H7 (cell line): Measurements from ENCODE around the gene SRPX. TPM values are rescaled to one million over a fixed set of nuclear protein-coding genes. Genes with fewer than 3 reads are reported as not detected.

ENCODE experiments used
- DNase-seq: peaks from one replicate; pipeline ENCODE4 v3.0.0; 2012
- H3K27me3 ChIP-seq: 2 replicates; pipeline ENCODE4 v1.6.0; 2011; ENCODE audit warnings: mild to moderate bottlenecking, low read length; ENCODE audit not compliant: control insufficient read depth, insufficient read depth
- H3K36me3 ChIP-seq: replicated peaks from 2 replicates; pipeline ENCODE4 v1.5.1; 2011; ENCODE audit warnings: low read length; ENCODE audit not compliant: control insufficient read depth, insufficient read depth
- H3K4me3 ChIP-seq: 2 replicates; pipeline ENCODE4 v1.5.1; 2011; ENCODE audit warnings: low read depth, mild to moderate bottlenecking, control low read depth, low read length, moderate library complexity; ENCODE audit not compliant: insufficient read depth
- total RNA-seq: library from RNA; depleted of rRNA; stranded (reverse); fragments of >200 nt; shearing (Covaris generic); gene quantifications from 2 replicates; pipeline ENCODE4 v1.2.3, GENCODE V29; 2014

Gene SRPX
- total RNA-seq, 1 experiment from 2014 or later = 9.9 TPM

DNA sequence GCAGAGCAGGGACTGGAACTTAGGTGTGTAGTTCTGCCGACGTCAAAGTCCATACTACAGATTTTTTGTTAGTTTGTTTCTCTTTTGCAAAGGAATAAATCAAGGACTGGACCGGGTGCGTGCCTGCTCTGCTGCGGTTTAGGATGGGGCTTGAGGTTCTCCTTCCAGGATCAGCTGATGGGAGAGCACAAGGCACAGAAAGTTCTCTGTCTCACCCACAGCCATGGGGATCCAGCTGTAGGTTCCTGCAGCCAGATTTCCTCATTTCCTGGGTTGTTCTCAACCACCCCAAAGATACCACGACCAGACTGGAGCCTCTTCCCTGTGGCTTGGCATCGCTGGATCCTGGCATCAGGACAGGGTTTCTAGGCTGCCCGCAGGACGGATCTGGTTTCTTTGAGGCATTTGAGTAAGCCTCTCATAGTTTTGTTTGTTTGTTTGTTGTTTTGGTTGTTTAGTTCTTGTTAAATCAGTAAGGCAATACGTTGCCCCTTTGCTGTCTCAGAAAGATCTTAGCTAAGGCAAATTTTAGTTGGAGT, 789 bp upstream of the SRPX start:
- H3K27me3 ChIP-seq = peaks cover 32% of the 10 kb centered on the region
- no peak for DNase-seq
- H3K36me3 ChIP-seq = no peaks in the 10 kb centered on the region
- peak overlapping the region; percentile 57 for H3K4me3 ChIP-seq

DNA sequence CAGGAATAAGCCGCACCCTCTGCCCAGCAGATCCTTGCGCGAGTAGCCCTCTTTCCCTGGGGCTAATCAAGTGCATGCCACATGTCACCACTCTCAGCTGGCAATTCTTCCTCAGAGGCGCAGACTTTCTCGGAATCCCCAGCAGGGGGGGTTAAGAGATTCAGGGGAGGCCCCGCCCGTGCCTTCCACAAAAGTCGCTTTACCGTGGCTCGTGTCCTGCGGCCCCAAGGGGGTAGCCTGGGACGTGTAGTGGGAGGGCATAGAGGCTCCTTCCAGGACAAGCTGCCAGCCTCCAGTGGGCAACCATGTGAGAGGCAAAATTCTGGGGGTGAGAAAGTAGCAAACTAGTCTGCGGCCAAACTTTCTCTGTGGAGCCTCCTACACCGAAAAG, 652 bp downstream of the SRPX start:
- Histone ChIP-seq H3K4me3 (peak overlapping the region; percentile 57), H3K27me3 (peaks cover 32% of the 10 kb centered on the region), H3K36me3 (no peaks in the 10 kb centered on the region)
- peak; percentile 38 for DNase-seq

DNA sequence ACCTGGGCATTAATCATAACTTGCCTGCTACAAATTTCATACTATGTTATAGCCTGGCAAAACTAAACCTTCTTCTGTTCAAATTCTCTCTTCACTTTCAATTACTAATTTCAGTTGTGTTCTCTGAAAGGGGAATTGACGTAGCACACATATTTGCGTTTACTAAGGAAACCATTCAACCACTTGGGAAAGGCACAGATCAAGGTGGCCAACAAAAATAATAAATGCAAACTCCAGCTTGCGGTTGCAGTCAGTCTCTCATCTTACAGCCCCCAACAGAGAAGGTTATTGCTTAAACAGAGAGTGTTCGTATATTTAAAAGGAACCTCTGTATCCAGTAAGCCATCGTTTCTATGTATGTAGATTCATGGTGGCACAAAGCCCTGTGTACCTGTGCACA, 4.0 kb downstream of the SRPX start:
- no peaks in the 10 kb centered on the region for H3K36me3 ChIP-seq
- no peak overlapping the region for H3K4me3 ChIP-seq
- H3K27me3 ChIP-seq = peaks cover 24% of the 10 kb centered on the region
- no peak for DNase-seq

DNA sequence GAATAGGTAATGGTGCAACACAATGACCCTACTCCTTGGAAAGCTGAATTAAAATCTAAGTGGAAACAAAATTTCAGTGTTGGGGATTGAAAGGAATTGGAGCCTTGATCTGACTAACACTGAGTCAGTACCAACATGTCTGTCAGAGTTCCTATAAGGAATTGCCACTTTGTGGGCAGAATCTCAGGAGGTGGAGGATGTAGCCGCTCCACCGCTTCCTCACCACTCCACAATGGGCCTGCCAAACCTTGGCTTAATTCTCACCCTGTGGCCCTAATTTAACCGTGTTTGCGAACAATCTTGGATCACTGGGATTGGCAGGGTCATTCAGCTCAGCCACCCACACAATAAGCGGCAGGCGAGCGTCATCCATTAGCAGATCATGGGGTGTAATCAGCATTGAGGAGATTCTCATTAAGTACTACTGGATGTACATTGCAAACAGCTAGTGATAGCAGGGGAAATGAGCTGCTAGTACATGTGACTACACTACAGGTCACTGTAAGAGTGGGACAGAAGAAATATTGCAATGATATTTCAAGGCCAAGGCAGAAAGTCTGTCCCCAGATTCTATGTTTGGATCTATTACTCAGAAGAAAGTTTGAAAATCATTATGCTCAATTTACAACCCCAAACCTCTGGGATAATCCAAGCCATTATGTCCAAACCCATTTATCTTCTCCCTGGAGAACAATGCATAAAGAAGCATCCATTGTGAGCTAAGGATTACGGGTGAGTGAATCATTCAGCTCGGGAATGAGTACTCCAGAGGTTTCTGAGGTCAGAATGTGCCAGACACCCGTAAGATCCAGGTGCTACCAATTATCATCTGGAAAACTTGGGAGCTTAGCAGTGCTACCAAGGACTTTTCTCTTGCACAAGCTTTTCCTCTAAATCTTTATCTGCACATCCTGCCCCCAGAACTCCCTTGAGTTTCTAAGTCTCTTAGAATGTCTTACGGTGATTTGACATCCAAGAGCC, 5.8 kb downstream of the SRPX start:
- Histone ChIP-seq H3K27me3 (peaks cover 6% of the 10 kb centered on the region; the same call in 1 of the 2 replicates), H3K4me3 (no peak overlapping the region), H3K36me3 (no peaks in the 10 kb centered on the region)
- no peak for DNase-seq

DNA sequence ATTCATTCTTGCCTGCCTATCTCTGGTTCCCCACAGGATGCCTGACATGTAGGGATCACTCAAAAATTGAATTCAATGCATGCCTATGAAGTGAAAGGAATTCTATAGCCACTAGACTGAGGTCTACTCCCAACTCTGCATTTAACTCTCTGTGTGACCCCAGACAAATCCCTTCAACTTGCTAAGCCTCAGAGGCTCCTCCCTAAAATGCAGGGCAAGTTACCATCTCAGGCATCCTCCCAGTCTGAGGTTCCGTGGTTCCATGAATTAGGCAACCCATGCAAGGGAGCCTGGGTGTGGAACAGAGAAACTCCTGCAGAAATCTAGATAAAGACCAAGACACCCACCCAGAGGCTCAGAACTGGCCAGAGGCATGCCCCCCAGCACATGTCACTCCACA, 6.6 kb downstream of the SRPX start:
- no peak for DNase-seq
- H3K4me3 ChIP-seq = no peak overlapping the region

DNA sequence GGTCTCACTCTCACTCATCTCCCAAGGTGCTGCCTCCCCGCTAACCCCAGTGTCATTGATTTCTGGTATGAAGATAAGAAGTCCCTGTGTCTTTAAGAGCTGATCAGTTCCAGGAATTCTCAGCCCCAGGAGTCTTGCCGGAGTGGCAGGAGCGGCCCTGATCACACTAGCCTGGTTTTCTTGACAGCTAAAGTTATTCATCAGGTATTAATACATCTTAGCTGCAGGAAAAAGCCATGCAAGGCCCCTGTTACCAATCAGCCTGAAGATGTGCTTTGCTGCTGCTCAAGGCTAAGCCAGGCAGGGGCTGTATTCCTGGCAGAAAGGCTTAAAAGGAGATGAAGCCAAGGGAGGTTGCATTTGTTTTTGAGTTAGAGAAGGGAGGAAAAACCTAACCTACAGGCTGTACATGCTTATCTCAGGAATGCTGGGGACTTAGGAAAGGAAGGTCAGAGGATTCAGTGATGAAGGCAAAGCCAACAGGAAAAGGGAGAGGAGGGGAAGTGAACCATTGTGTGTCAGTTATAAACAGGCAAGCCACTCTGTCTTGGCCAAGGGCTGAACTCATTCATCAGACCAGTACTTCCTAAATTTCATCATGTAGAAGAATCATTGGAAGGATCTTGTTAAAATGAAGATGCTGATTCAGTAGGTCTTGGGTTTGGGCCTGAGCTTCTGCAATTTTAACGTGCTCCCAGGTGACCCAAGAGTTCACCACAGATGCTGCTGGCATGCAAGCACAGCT, 8.6 kb downstream of the SRPX start:
- no peak for DNase-seq
- no peaks in the 10 kb centered on the region for H3K27me3 ChIP-seq
- H3K36me3 ChIP-seq = no peaks in the 10 kb centered on the region
- no peak overlapping the region for H3K4me3 ChIP-seq

More for the DNA sequence above, 6.6 kb downstream of the SRPX start:
- Histone ChIP-seq H3K36me3 (no peaks in the 10 kb centered on the region), H3K27me3 (peaks cover 2% of the 10 kb centered on the region; the same call in 1 of the 2 replicates)

DNA sequence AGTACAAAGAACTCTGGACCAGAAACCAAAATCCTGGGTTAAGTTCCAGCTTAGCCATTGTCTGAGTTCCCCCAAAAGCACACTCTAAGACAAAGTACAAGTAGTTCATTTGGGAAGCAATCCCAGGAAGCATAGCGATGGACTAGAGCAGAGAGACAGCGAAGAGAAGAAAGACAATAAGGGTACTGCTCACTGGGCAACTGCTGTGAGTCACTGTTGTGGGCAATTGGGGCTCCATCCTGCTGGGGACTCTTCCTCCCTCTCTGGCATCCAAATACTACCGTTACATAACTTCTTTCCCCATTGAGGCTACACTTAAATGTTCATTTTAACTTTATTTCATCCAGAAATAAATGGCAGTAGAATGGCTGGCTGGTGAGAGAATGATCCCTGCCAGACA, 14.1 kb downstream of the SRPX start:
- Histone ChIP-seq H3K4me3 (no peak overlapping the region), H3K27me3 (no peaks in the 10 kb centered on the region), H3K36me3 (no peaks in the 10 kb centered on the region)
- DNase-seq = no peak

DNA sequence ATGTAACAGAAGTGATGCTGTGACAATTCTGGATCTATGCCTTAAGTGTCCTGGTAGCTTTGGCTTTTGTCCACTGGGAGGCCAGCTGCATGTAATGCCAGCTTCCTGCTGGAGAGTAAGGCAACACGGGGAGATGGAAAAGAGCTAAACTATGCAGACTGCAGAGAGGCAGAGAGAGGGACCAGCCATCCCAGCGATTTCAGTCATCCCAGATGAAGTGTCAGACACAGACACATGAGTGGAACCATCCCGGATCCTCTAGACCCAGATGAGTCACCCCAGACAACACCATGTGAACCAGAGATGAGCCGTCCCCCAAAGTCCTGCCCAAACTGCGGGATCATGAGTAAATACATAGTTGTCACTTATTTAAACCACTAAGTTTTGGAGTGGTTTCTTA, 14.6 kb downstream of the SRPX start:
- no peak for DNase-seq
- Histone ChIP-seq H3K4me3 (no peak overlapping the region), H3K36me3 (no peaks in the 10 kb centered on the region), H3K27me3 (no peaks in the 10 kb centered on the region)

DNA sequence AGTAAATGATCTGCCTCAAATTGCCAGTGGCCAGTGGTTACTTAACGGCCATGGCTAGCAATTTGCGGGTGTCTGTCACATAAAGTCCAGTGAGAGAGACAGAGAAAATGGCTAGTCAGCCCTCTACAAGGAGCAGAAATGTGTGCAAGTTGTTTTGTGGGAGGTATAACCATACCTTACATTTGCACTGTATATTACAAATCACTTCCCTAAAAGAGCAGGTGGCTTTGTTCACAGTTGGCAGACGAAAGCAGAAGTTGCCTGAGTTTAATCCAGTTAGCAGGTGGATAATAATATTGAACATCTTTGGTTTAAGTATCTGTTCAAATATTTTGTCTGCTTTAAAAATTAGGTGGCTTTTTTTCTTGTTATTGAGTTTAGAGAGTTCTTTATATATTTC, 15.6 kb downstream of the SRPX start:
- DNase-seq = no peak
- H3K36me3 ChIP-seq = no peaks in the 10 kb centered on the region
- no peak overlapping the region for H3K4me3 ChIP-seq
- H3K27me3 ChIP-seq = no peaks in the 10 kb centered on the region

DNA sequence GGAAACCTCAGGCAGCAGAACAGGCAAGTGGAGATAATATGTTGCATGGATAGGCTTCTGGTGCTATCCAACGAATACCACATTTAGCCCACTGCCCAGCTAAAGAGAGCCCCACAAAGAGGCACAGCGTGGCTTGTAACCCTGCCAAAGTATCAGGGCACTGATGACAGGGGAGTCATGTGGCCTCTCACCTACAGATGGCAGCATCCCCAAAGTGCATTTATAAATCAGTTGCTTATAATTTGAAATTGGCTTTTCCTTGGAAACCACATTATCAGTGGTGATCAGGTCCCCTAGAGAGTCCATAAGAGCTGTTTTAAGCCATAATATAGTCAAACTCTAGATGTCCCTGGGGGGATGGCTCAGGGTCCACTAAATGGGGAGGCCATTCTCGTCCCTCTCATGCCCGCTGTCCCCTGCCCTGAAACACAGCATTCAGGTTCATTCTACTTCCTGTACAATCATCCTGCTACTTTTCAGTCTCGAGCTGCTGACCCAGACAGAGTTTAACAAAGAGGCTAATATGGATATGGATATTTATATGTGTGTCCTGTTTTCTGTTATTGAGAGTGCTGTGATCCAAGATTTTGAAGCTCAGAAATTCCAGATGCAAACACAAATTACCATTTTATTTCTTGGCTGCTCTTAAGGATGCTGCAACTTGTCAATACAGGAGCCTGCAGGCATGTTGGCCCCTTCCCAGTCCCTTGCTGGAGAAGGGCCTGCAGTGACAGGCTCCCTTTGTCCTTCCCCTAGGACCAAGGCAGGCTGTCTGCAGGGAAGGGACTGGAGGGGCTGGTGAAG, 28.5 kb downstream of the SRPX start:
- Histone ChIP-seq H3K4me3 (no peak overlapping the region), H3K27me3 (no peaks in the 10 kb centered on the region), H3K36me3 (no peaks in the 10 kb centered on the region)
- DNase-seq = peak; percentile 17

DNA sequence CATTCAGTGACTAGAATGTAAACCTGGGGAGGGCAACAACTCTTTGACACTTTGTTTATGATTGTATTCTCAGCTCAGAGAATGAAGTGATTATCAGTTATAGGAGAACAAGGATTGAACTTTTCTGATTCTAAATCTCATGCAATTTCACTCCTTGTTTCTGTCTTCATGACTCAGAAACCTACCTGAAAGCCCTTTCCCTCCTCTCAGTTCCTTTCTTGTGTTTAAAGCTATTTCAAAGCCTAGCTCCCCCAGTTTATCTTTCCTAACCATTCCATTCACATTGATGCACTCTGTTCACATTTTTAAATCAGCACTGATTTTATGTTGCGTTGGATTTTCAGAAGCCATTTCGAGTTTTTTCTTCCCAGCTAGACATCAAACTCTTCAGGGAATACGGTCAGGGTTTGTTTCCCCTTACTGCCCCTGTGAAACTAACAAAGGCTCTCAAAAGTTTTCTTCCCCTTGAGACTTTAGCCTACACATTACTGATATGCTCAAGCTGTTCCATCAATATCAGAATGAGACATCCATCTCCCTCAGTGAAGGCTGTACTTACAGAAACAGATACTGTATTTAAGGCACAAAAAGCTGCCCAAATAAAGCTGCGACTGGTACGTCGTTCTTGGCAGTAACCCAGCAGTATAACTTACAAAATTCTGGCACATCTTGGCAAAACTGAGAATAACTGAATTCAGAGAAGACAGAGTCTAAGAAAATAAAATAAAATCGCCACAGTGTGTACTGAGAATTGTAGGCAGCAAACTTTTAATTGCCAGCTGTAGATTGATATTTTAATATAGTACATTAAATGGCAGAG, 31.0 kb downstream of the SRPX start:
- H3K4me3 ChIP-seq = no peak overlapping the region
- DNase-seq = no peak
- H3K36me3 ChIP-seq = no peaks in the 10 kb centered on the region
- no peaks in the 10 kb centered on the region for H3K27me3 ChIP-seq

DNA sequence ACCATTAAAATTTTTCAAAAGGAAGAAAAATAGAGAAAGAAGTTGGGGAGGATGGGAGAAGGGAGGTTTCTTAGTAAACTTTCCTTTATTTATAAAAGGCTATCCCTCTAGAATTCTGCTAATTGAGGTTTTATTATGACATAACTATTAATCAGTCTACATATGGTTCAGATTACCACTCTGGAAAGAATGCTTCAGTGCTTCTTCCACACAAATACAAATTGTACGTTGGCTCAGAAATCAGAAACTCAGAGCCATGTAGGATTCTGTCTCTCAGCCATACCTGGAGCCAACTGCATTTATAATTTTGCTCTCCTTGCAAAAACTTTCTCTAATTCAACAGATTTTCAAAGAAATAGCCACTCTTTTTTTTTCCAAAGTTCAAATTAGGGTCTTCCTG, 37.1 kb downstream of the SRPX start:
- DNase-seq = no peak
- H3K4me3 ChIP-seq = no peak overlapping the region
- no peaks in the 10 kb centered on the region for H3K27me3 ChIP-seq
- H3K36me3 ChIP-seq = no peaks in the 10 kb centered on the region

DNA sequence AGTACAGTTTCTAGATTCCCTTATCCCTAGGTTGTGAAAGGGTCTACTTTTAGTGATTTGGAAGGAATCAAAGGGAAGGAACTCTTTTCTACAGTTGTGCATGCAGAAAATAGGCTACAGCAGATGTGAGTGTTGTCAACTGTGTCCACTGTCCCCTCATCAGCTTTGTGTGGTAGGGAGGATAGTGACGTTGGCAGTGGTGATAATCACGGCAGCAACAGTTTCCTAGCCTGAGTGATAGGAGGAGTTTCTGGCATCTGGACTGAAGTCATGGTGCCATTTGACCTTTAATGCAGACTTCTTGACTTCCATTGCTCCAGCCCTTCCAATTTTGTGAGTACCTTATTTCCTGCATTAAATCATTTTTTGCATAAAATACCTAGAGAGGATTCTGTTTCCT, 39.3 kb downstream of the SRPX start:
- H3K27me3 ChIP-seq = no peaks in the 10 kb centered on the region
- no peak for DNase-seq
- no peak overlapping the region for H3K4me3 ChIP-seq
- H3K36me3 ChIP-seq = no peaks in the 10 kb centered on the region
